Measurements from ENCODE around the gene AMFR. TPM values are rescaled to one million over a fixed set of nuclear protein-coding genes. Genes with fewer than 3 reads are reported as not detected.

The AMFR gene
- total RNA-seq, 4 donors from 2014 or later, result 110 to 130 (median 126) TPM

GRCh38 chr16:56438038-56438437, 12.7 kb upstream of the AMFR start:
- H3K27ac ChIP-seq, result no peak overlapping the region
- WGBS, result 100% methylated on average over 1 of the region's 1 CpG
- H3K36me3 ChIP-seq, result peaks cover 56% of the 10 kb centered on the region
- no peak overlapping the region for H3K4me3 ChIP-seq
- no peak for DNase-seq (ENCODE audit: low spot score in 2 of 2)
- TF ChIP-seq POLR2A (IDR thresholded peaks at IDR 0.05), result no peak
- no peak for TF ChIP-seq CTCF (IDR thresholded peaks at IDR 0.05)
- TF ChIP-seq EP300 (IDR thresholded peaks at IDR 0.05), result no peak
- no peak for TF ChIP-seq POLR2AphosphoS5 (IDR thresholded peaks at IDR 0.05)
- no peaks in the 10 kb centered on the region for H3K27me3 ChIP-seq
- no peaks in the 10 kb centered on the region for H3K9me3 ChIP-seq
- H3K4me1 ChIP-seq, result no peaks in the 10 kb centered on the region

- DNase-seq (ENCODE audit: low spot score in 2 of 2), result no peak
- H3K4me3 ChIP-seq, result no peak overlapping the region
- TF ChIP-seq POLR2AphosphoS5 (IDR thresholded peaks at IDR 0.05) (no peak), CTCF (IDR thresholded peaks at IDR 0.05) (no peak), POLR2A (IDR thresholded peaks at IDR 0.05) (no peak), EP300 (IDR thresholded peaks at IDR 0.05) (no peak)
- peaks cover 65% of the 10 kb centered on the region for H3K36me3 ChIP-seq
- no peaks in the 10 kb centered on the region for H3K9me3 ChIP-seq
- H3K27ac ChIP-seq, result no peak overlapping the region
- no peaks in the 10 kb centered on the region for H3K27me3 ChIP-seq
- no peaks in the 10 kb centered on the region for H3K4me1 ChIP-seq
Measured at GRCh38 chr16:56436258-56436657, 10.9 kb upstream of the AMFR start.

- 76% methylated on average over 1 of the region's 1 CpG for WGBS
- Histone ChIP-seq H3K27me3 (no peaks in the 10 kb centered on the region), H3K27ac (no peak overlapping the region), H3K36me3 (peaks cover 21% of the 10 kb centered on the region), H3K9me3 (no peaks in the 10 kb centered on the region), H3K4me1 (peaks cover 24% of the 10 kb centered on the region), H3K4me3 (no peak overlapping the region)
- TF ChIP-seq POLR2A (IDR thresholded peaks at IDR 0.05) (no peak), CTCF (IDR thresholded peaks at IDR 0.05) (no peak), EP300 (IDR thresholded peaks at IDR 0.05) (no peak), POLR2AphosphoS5 (IDR thresholded peaks at IDR 0.05) (no peak)
- DNase-seq (ENCODE audit: low spot score in 2 of 2), result no peak
Measured at GRCh38 chr16:56428091-56428490, 2.7 kb upstream of the AMFR start.

- Histone ChIP-seq H3K4me3 (no peak overlapping the region), H3K4me1 (peaks cover 38% of the 10 kb centered on the region), H3K27ac (peak overlapping the region; percentile 75), H3K9me3 (no peaks in the 10 kb centered on the region), H3K36me3 (peaks cover 11% of the 10 kb centered on the region), H3K27me3 (no peaks in the 10 kb centered on the region)
- 59% methylated on average over 4 of the region's 4 CpGs for WGBS
- TF ChIP-seq POLR2AphosphoS5 (IDR thresholded peaks at IDR 0.05), result no peak
- no peak for TF ChIP-seq CTCF (IDR thresholded peaks at IDR 0.05)
- TF ChIP-seq EP300 (IDR thresholded peaks at IDR 0.05), result no peak
- no peak for TF ChIP-seq POLR2A (IDR thresholded peaks at IDR 0.05)
- DNase-seq (ENCODE audit: low spot score in 2 of 2), result no peak
Measured at GRCh38 chr16:56426585-56426984, 1.2 kb upstream of the AMFR start.

GRCh38 chr16:56424791-56425438, 430 bp downstream of the AMFR start:
- Histone ChIP-seq H3K9me3 (no peaks in the 10 kb centered on the region), H3K27me3 (no peaks in the 10 kb centered on the region), H3K27ac (peak overlapping the region; percentile 93), H3K4me3 (peak overlapping the region; percentile 98), H3K4me1 (peaks cover 44% of the 10 kb centered on the region), H3K36me3 (no peaks in the 10 kb centered on the region)
- WGBS, result under 1% methylated on average over 11 of the region's 79 CpGs
- TF ChIP-seq POLR2AphosphoS5 (IDR thresholded peaks at IDR 0.05) (no peak), EP300 (IDR thresholded peaks at IDR 0.05) (no peak), POLR2A (IDR thresholded peaks at IDR 0.05) (no peak), CTCF (IDR thresholded peaks at IDR 0.05) (no peak)
- peak in 1 of 2 donors; percentile 74 for DNase-seq (ENCODE audit: low spot score in 2 of 2)

All from suprapubic skin (tissue), 4 donors.